Caco-2 (cell line): ENCODE data around the gene PRAMEF4. TPM values are rescaled to one million over a fixed set of nuclear protein-coding genes. Genes with fewer than 3 reads are reported as not detected.
"Not testable (repeated sequence)": the region's sequence is repeated elsewhere in the genome, so short reads cannot be mapped to it uniquely, and the experiment has no call there.

Source experiments
- Bru-seq: library from RNA; stranded (reverse); fragments of 400-500 nt; gene quantifications from one replicate; lab custom pipeline; 2021; lab: Mats Ljungman, UMichigan
- BruChase-seq, 2 experiments: library from RNA; stranded (reverse); fragments of 400-500 nt; gene quantifications; one replicate each; lab custom pipeline; 2021; lab: Mats Ljungman, UMichigan
- BruUV-seq: library from RNA; stranded (reverse); fragments of 400-500 nt; replicated peaks from 2 replicates; lab custom pipeline; 2021; lab: Mats Ljungman, UMichigan
- CTCF ChIA-PET: fragments of 300-600 bp; sonication (Branson Sonifier 250); formaldehyde crosslinking; loops from one replicate; lab custom pipeline; 2022; ENCODE audit warnings: antibody characterized with exemption; lab: Charles Lee
- POLR2A ChIA-PET: fragments of 300-600 bp; sonication (Branson Sonifier 250); formaldehyde crosslinking; loops from one replicate; lab custom pipeline; 2022; ENCODE audit warnings: antibody characterized with exemption; lab: Charles Lee
- DNase-seq, 2 experiments: peaks; one replicate each; pipeline versions ENCODE4 v3.0.0 to v3.0.0-alpha.2; 2020 to 2022
- H3K27me3 ChIP-seq: replicated peaks from 2 replicates; pipeline ENCODE4 v1.6.0; 2011; ENCODE audit warnings: low read length; ENCODE audit not compliant: control insufficient read depth, insufficient read depth
- H3K36me3 ChIP-seq: 2 replicates; pipeline ENCODE4 v1.5.1; 2011; ENCODE audit warnings: low read length; ENCODE audit not compliant: control insufficient read depth, insufficient read depth
- H3K4me1 ChIP-seq: fragments of 250-450 bp; sonication (Bioruptor Pico); 2 replicates; pipeline ENCODE4 v1.5.1; 2020; ENCODE audit warnings: mild to moderate bottlenecking
- H3K4me3 ChIP-seq: 2 replicates; pipeline ENCODE4 v1.5.1; 2011; ENCODE audit warnings: low read depth, mild to moderate bottlenecking, control low read depth, low read length
- H3K9me3 ChIP-seq: fragments of 250-450 bp; sonication (Bioruptor Pico); 2 replicates; pipeline ENCODE4 v1.5.1; 2020; ENCODE audit warnings: mild to moderate bottlenecking, moderate library complexity
- H3K27ac Mint-ChIP-seq: one replicate; pipeline ENCODE4 v1.8.0; 2022; ENCODE audit warnings: mixed read lengths; ENCODE audit not compliant: unreplicated experiment
- H3K27me3 Mint-ChIP-seq: one replicate; pipeline ENCODE4 v1.8.0; 2022; ENCODE audit warnings: mixed read lengths; ENCODE audit not compliant: insufficient read depth, unreplicated experiment
- H3K36me3 Mint-ChIP-seq: one replicate; pipeline ENCODE4 v1.8.0; 2022; ENCODE audit warnings: mild to moderate bottlenecking, mixed read lengths; ENCODE audit not compliant: insufficient read depth, unreplicated experiment
- H3K4me1 Mint-ChIP-seq: one replicate; pipeline ENCODE4 v1.8.0; 2022; ENCODE audit warnings: low read depth, mixed read lengths; ENCODE audit not compliant: unreplicated experiment
- H3K4me3 Mint-ChIP-seq: one replicate; pipeline ENCODE4 v1.8.0; 2022; ENCODE audit warnings: mild to moderate bottlenecking, moderate library complexity, mixed read lengths; ENCODE audit not compliant: unreplicated experiment
- H3K9me3 Mint-ChIP-seq: one replicate; pipeline ENCODE4 v1.8.0; 2022; ENCODE audit warnings: mixed read lengths; ENCODE audit not compliant: unreplicated experiment
- intact Hi-C: fragments of 100-400 bp; cut with micrococcal nuclease; formaldehyde crosslinking; loops from one replicate; pipeline ENCODE4 v1.10.0; 2022; ENCODE audit not compliant: unreplicated experiment
- long read RNA-seq: library from polyadenylated mRNA; stranded (forward); transcript quantifications from one replicate; pipeline ENCODE4 v2.0.0, GENCODE V29; 2022
- total RNA-seq: library from RNA; stranded (reverse); gene quantifications from 2 replicates; pipeline ENCODE4 v1.2.3, GENCODE V29; 2022

Gene PRAMEF4
- total RNA-seq: not detected in 2 replicates
- Bru-seq, nascent RNA: not detected
- BruChase-seq, experiment 1, labeled RNA remaining after a 2-hour chase: percentile 28 among the genes with signal in this experiment
- BruChase-seq, experiment 2, labeled RNA remaining after a 6-hour chase: percentile 18 among the genes with signal in this experiment
- long read RNA-seq: 0 reads

- H3K4me1 ChIP-seq, intact Hi-C loops, CTCF ChIA-PET, H3K27me3 Mint-ChIP-seq, H3K4me3 ChIP-seq, H3K4me3 Mint-ChIP-seq, DNase-seq, H3K9me3 ChIP-seq, H3K27ac Mint-ChIP-seq, H3K27me3 ChIP-seq, POLR2A ChIA-PET, H3K9me3 Mint-ChIP-seq, H3K36me3 Mint-ChIP-seq, BruUV-seq, H3K4me1 Mint-ChIP-seq, H3K36me3 ChIP-seq: not testable (repeated sequence)
These were observed at the start of gene PRAMEF4 for GRCh38 chr1:12886101-12886500. PRAMEF4 (minus strand) TSS chr1:12886201; CDS start chr1:12883394, 2,807 bp downstream.

GRCh38 chr1:12924368-12924767 is 38.4 kb upstream of the PRAMEF4 start:
- DNase-seq, BruUV-seq, H3K4me1 ChIP-seq, H3K4me1 Mint-ChIP-seq, CTCF ChIA-PET, H3K9me3 Mint-ChIP-seq, intact Hi-C loops, H3K36me3 Mint-ChIP-seq, H3K36me3 ChIP-seq, H3K27me3 ChIP-seq, H3K4me3 Mint-ChIP-seq, H3K27ac Mint-ChIP-seq, H3K9me3 ChIP-seq, H3K27me3 Mint-ChIP-seq, H3K4me3 ChIP-seq, POLR2A ChIA-PET: not testable (repeated sequence)

DNA sequence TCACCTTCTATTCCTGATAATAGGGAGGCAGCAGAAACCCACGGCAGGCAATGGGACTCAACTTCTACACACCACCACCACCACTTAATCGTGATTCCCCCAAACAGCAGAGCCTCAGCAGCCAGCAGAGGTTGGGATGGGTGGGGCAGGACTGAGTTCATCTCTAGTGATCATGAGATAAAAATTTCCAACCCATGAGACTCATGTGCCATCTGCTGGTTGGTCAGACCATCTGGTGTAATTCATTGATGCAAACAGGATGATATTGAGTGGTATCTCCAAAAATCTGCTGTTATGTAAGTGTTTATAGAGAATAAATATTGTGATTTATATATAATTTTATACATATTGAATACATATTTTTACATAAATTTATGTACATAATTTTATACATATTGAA is 35.7 kb upstream of the PRAMEF4 start:
- H3K27me3 Mint-ChIP-seq: not testable (repeated sequence)

GRCh38 chr1:12916310-12916709 is 30.3 kb upstream of the PRAMEF4 start, which contains the start of gene PRAMEF7:
PRAMEF7 (plus strand) TSS chr1:12916610; CDS start chr1:12917693, 1,083 bp downstream.
- DNase-seq, H3K4me1 Mint-ChIP-seq, intact Hi-C loops, H3K9me3 ChIP-seq, H3K4me3 Mint-ChIP-seq, H3K9me3 Mint-ChIP-seq, H3K36me3 Mint-ChIP-seq, H3K27ac Mint-ChIP-seq, H3K4me3 ChIP-seq, POLR2A ChIA-PET, CTCF ChIA-PET, H3K27me3 ChIP-seq, H3K36me3 ChIP-seq, H3K27me3 Mint-ChIP-seq, BruUV-seq, H3K4me1 ChIP-seq: not testable (repeated sequence)

More for the DNA sequence above, 35.7 kb upstream of the PRAMEF4 start:
- BruUV-seq, H3K4me3 ChIP-seq, H3K36me3 ChIP-seq, CTCF ChIA-PET, H3K27me3 ChIP-seq, POLR2A ChIA-PET, H3K27ac Mint-ChIP-seq, H3K9me3 ChIP-seq, H3K4me1 ChIP-seq, intact Hi-C loops, H3K9me3 Mint-ChIP-seq, H3K4me3 Mint-ChIP-seq, H3K4me1 Mint-ChIP-seq, DNase-seq, H3K36me3 Mint-ChIP-seq: not testable (repeated sequence)

- H3K4me3 Mint-ChIP-seq, CTCF ChIA-PET, H3K4me1 Mint-ChIP-seq, H3K9me3 ChIP-seq, H3K4me1 ChIP-seq, DNase-seq, H3K27me3 ChIP-seq, H3K36me3 ChIP-seq, H3K4me3 ChIP-seq, H3K27ac Mint-ChIP-seq, H3K27me3 Mint-ChIP-seq, H3K36me3 Mint-ChIP-seq, POLR2A ChIA-PET, BruUV-seq, H3K9me3 Mint-ChIP-seq, intact Hi-C loops: not testable (repeated sequence)
These were observed 18.0 kb upstream of the PRAMEF4 start for GRCh38 chr1:12903793-12904572.

- H3K27me3 ChIP-seq, H3K27me3 Mint-ChIP-seq, H3K36me3 Mint-ChIP-seq, H3K4me3 Mint-ChIP-seq, DNase-seq, POLR2A ChIA-PET, H3K36me3 ChIP-seq, intact Hi-C loops, H3K4me1 Mint-ChIP-seq, H3K27ac Mint-ChIP-seq, H3K9me3 ChIP-seq, BruUV-seq, H3K9me3 Mint-ChIP-seq, CTCF ChIA-PET, H3K4me1 ChIP-seq, H3K4me3 ChIP-seq: not testable (repeated sequence)
These were observed 13.2 kb upstream of the PRAMEF4 start for GRCh38 chr1:12899186-12899585.

DNA sequence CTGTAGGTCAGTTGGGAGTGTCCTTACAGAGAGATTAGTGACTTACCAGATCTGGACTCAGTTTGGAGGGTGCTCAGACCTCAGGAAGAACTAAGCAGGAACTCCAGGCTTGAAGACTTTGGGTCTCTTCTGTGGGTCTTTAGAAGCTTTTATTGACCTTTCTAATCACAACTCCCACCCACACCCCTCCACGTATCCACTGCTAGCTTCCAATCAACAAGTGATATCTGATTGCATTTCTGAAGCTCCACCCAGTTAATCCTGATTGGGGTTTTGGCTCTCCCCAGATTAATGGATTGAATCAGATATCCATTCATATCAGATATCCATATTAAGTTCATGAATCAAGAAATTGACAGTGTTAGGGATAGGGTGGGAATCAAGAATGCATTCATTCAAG is 12.2 kb upstream of the PRAMEF4 start, which contains the start of gene PRAMEF10:
PRAMEF10 (minus strand) TSS at position 101 of the 400 bp plus-strand sequence. CDS start 2,423 bp downstream, outside the sequence.
- H3K27me3 ChIP-seq, H3K4me1 ChIP-seq, H3K27ac Mint-ChIP-seq, H3K4me3 ChIP-seq, H3K9me3 Mint-ChIP-seq, CTCF ChIA-PET, POLR2A ChIA-PET, H3K9me3 ChIP-seq, H3K36me3 ChIP-seq, DNase-seq, BruUV-seq, H3K4me3 Mint-ChIP-seq, H3K27me3 Mint-ChIP-seq, H3K4me1 Mint-ChIP-seq, intact Hi-C loops, H3K36me3 Mint-ChIP-seq: not testable (repeated sequence)
